ENCODE data around the gene SH3TC2. TPM values are rescaled to one million over a fixed set of nuclear protein-coding genes. Genes with fewer than 3 reads are reported as not detected.

Gene SH3TC2
- total RNA-seq, 2 donors from 2014 or later, result 0.27 to 0.75 TPM

DNA sequence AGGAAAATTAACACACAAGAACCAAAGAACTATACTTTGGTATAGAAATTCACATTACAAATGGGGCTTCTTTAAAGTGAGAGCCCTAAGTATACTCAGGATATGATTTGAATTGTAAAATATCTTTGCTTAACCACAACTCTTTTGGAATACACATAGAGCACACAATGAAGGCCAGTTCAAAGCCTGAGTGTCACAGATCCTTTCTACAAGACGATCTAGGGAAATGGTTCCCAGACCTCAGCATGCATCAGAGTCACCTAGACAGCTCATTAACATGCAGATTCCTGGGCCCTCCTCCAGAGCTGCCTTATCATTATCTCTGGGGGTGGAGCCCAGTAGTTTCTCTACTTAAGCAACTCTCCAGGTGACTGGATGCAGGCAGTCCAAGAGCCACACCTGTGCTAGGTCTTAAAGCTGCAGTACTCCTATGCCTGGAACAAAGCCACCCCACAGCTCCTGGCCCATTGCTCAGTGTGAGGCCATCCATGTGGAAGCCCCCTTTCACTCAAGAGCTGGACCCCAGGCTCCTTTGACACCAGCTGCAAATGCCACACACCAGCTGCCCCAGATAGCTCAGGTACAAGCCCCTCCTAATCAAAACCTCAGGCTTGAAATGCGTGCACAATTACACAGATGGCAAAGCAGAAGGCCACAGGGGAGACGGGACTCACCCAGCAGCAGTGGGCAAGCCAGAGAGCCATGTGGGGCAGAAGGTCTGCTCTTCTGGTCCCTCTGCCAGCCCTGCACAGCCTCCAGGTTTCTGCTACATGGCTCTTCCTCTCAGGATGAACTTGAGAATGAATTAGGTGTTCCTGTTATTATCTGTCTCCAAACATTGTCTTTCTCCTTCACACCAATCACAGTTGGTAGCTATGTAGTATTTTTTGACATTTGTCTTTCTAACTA lies 106.1 kb downstream of the SH3TC2 start:
- Histone ChIP-seq H3K27ac (ENCODE audit: low read depth, low read length) (no peak overlapping the region), H3K4me1 (ENCODE audit: control insufficient read depth, insufficient read depth, low read length) (peaks cover 13% of the 10 kb centered on the region), H3K4me3 (ENCODE audit: low read length) (no peak overlapping the region), H3K36me3 (ENCODE audit: control insufficient read depth, insufficient read depth, low read length) (no peaks in the 10 kb centered on the region), H3K27me3 (ENCODE audit: control insufficient read depth, insufficient read depth, low read length, poor library complexity, severe bottlenecking) (peaks cover 6% of the 10 kb centered on the region), H3K9me3 (ENCODE audit: control insufficient read depth, low read length) (no peaks in the 10 kb centered on the region), H3K9ac (ENCODE audit: extremely low read depth, low read length, poor library complexity, severe bottlenecking) (no peak overlapping the region)
- Mint-ChIP-seq H3K36me3 (ENCODE audit: low read depth) (no peaks in the 10 kb centered on the region), H3K27me3 (ENCODE audit: insufficient read depth) (peaks cover 30% of the 10 kb centered on the region), H3K27ac (no peak overlapping the region), H3K4me1 (peaks cover 28% of the 10 kb centered on the region), H3K4me3 (no peak overlapping the region), H3K9me3 (no peaks in the 10 kb centered on the region)
- WGBS, 2 experiments (ENCODE audit: insufficient coverage in 1 of 2, insufficient read length in 1 of 2), result 63 to 71% methylated on average over 3 of the region's 3 CpGs
- TF ChIP-seq, protein P1, sequence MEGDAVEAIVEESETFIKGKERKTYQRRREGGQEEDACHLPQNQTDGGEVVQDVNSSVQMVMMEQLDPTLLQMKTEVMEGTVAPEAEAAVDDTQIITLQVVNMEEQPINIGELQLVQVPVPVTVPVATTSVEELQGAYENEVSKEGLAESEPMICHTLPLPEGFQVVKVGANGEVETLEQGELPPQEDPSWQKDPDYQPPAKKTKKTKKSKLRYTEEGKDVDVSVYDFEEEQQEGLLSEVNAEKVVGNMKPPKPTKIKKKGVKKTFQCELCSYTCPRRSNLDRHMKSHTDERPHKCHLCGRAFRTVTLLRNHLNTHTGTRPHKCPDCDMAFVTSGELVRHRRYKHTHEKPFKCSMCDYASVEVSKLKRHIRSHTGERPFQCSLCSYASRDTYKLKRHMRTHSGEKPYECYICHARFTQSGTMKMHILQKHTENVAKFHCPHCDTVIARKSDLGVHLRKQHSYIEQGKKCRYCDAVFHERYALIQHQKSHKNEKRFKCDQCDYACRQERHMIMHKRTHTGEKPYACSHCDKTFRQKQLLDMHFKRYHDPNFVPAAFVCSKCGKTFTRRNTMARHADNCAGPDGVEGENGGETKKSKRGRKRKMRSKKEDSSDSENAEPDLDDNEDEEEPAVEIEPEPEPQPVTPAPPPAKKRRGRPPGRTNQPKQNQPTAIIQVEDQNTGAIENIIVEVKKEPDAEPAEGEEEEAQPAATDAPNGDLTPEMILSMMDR (conservative IDR thresholded peaks at IDR 0.05), result no peak
- DNase-seq, result peak; percentile 91

Small RNA genes within 50 kb of the gene (microRNA-seq; reads per million reads assigned to microRNA genes)
- not detected for gene MIR584 (ENCODE audit: borderline microRNAs expressed)

Other genes with a start within 250 kb of the SH3TC2 start
- gene ADRB2, start 236.5 kb downstream of the SH3TC2 start, total RNA-seq, result under 1 TPM; 0.20 to 0.42 TPM
- under 1 TPM; 0.24 to 0.66 TPM for gene ABLIM3, start 78.4 kb upstream of the SH3TC2 start, total RNA-seq
- gene AFAP1L1, start 208.8 kb upstream of the SH3TC2 start, total RNA-seq, result under 1 TPM; 0.58 to 0.79 TPM

Measured in endodermal cell (in vitro differentiated cells).